NCI-H69 (cell line): ENCODE data around the gene FITM1.

ENCODE experiments used
- DNase-seq: peaks from one replicate; lab custom pipeline; 2025; lab: John Stamatoyannopoulos, UW

FITM1 gene

DNA sequence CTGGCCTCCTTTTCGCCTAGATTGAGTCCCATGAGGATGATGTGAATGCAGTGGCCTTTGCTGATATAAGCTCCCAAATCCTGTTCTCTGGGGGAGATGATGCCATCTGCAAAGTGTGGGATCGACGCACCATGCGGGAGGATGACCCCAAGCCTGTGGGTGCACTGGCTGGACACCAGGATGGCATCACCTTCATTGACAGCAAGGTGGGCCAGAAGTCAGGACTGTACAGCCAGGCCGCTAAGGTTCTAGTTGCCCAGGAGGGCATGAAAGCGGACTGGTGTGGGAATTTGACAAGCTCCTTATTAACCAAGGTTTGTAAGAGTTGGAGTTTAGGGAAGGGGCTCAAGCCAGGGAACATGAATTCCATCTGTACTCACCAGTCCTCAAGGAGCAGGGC is 10.8 kb upstream of the FITM1 start:
- no peak for DNase-seq

- DNase-seq, result no peak
These were observed 9.2 kb upstream of the FITM1 start for GRCh38 chr14:24121210-24121609.

- DNase-seq, result no peak
These were observed 8.0 kb upstream of the FITM1 start for GRCh38 chr14:24122416-24122815.

GRCh38 chr14:24122898-24123297 is 7.6 kb upstream of the FITM1 start:
- no peak for DNase-seq

- DNase-seq, result no peak
These were observed 6.7 kb upstream of the FITM1 start for GRCh38 chr14:24123424-24124417.

GRCh38 chr14:24126939-24127338 is 3.5 kb upstream of the FITM1 start:
- no peak for DNase-seq

DNA sequence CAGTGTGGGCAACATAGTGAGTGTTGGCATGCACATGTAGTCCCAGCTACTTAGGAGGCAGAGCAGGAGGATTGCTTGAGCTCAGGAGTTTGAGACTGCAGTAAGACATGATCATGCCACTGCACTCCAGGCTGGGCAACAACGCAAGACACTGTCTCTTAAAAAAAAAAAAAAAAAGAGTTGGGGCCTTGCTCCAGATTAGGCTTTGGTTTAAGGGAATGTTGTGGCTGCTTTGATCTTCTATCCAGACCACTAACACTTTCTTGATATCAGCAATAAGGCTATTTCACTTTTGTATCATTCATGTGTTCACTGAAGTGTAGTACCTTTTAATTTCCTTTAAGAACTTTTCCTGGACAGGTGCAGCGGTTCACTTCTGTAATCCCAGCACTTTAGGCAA is 2.8 kb upstream of the FITM1 start:
- no peak for DNase-seq

DNA sequence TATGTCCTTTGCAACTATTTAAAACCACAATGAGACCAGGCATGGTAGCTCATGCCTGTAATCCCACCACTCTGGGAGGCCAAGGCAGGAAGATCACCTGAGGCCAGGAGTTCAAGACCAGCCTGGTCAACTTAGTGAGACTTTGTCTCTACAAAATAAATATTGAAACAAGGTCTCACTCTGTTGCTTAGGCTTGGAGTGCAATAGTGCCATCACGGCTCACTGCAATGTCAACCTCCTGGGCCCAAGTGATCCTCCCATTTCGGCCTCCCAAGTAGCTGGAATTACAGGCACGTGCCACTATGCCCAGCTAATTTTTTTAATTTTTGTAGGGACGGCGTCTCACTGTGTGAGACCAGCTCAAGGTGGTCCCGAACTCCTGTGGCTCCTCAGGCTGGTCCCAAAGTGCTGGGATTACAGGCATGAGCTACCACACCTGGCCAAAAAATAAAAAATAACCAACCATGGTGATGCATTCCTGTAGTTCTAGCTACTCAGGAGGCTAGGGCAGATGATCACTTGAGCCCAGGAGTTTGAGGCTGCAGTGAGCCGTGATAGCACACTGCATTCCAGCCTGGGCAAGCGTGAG is 955 bp upstream of the FITM1 start:
- DNase-seq, result no peak

- no peak for DNase-seq
These were observed 474 bp downstream of the FITM1 start for GRCh38 chr14:24130717-24131548.

GRCh38 chr14:24131549-24131966 is 1.1 kb downstream of the FITM1 start:
- no peak for DNase-seq

DNA sequence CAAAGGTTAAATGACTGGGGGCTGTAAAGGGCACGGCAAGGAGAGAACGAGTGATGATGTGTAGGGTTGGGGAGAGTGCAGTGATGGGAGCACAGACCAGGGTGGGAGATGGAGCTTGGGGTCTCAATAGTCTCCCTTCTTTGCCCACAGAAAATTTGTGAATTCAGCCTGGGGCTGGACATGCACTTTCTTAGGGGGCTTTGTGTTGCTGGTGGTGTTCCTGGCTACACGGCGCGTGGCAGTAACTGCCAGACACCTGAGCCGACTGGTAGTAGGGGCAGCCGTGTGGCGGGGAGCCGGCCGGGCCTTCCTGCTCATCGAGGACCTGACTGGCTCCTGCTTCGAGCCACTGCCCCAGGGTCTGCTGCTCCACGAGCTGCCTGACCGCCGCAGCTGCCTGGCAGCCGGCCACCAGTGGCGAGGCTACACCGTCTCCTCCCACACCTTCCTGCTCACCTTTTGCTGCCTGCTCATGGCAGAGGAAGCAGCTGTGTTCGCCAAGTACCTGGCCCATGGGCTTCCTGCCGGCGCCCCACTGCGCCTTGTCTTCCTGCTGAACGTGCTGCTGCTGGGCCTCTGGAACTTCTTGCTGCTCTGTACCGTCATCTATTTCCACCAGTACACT is 1.7 kb downstream of the FITM1 start:
- peak; percentile 94 for DNase-seq

DNA sequence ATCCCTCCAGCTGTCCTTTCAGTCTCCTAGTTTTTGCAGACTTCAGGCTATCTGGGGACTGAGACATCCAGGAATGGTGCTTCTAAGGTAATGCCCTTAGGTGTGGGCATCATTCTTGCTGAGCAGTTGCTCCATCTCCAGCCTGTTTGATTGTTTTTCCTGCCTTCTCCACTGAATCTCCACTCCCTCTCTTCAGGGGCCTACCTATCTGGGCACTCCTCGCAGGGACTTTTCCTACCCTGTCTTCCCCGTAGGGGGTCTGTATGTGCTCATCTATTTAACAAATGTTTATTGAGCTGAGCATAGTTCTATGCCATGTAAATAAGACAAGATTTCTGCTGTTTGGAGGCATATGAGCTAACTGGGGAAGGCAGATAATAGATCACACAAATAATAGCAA is 2.5 kb downstream of the FITM1 start:
- DNase-seq, result no peak

GRCh38 chr14:24133735-24134134 is 3.3 kb downstream of the FITM1 start:
- DNase-seq, result no peak

GRCh38 chr14:24135584-24135833 is 5.0 kb downstream of the FITM1 start:
- DNase-seq, result no peak

DNA sequence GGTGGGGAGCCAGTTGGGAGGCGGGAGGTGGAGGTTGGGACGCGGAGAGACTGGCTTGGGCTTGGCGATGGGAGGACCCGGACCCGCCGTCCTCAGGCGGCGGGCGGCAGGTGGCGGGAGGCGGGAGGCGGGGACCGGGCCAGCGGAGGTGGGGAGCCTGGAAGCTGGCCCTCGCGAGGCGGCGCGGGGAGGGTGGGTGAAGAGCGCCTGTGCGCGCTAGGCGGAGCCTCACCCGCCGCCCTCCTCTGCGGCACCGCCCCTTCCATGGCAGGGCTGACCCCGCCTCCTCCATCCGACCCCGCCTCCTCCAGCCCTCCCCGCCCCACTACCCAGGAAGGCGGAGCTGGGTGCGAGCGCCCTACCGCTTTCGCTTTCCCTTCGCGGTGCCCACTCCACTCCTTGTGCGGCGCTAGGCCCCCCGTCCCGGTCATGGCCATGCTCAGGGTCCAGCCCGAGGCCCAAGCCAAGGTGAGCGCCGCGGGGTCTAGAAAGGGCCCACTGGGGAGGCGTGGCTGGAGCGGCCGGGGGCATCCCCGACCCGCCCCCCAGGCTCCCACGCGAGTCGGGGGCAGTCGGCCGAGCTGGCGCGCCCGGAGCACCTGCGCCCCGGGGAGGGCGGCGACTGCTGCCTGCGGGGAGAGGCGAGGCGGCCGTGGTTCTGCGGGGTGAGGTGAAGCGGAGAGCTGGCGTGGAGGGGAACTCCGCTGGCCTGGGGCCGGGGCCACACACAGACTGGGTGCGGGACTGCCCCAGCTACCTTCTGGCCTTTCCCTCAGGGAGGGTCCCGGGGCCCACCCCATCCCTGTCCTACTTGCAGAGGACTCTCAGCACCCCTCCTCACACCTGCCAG is 5.6 kb downstream of the FITM1 start, which contains the start of gene PSME1:
TSS of gene PSME1 (plus strand) at position 361 of the 850 bp plus-strand sequence. CDS start at position 430, 69 bp downstream.
- DNase-seq, result peak; percentile 98

DNA sequence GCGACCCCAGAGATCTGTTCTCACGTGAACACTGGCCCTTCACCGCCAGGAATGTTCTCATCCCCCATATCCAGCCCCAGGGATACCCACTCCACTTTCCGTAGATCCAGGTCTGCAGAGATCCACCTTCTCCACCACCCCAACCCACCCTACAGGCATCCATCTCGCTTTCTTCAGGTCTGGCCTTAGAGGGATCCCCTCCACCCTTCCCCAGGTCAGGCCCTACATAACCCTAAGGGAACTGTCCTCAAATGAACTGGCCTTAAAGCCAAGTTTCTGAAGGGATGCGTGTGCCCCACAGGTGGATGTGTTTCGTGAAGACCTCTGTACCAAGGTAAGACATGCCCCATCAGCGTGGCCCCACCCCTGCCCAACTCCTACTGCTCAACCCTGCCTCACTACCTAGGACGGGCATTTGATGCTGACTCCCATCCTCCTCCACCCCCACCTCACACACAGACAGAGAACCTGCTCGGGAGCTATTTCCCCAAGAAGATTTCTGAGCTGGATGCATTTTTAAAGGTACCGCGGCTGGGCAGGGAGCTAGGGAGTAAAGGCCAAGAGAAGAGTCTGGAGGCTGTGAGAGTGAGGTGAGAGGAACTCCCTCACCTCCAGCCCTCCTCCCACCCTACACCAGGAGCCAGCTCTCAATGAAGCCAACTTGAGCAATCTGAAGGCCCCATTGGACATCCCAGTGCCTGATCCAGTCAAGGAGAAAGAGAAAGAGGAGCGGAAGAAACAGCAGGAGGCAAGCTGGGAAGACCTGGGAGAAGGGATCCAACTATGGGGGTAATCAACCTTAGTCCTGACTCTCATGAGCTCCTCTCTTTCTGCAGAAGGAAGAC is 6.4 kb downstream of the FITM1 start:
- DNase-seq, result peak; percentile 13

GRCh38 chr14:24137529-24138395 is 7.3 kb downstream of the FITM1 start:
- no peak for DNase-seq

- DNase-seq, result no peak
These were observed 8.2 kb downstream of the FITM1 start for GRCh38 chr14:24138396-24139271.
